Measurements from ENCODE around the gene B4GALNT2.
A peak's percentile ranks its signal among the peaks of the same experiment; 100 is the strongest.
"Not testable (repeated sequence)": the region's sequence is repeated elsewhere in the genome, so short reads cannot be mapped to it uniquely, and the experiment has no call there.

The B4GALNT2 gene

GRCh38 chr17:49170216-49170615 is 37.6 kb downstream of the B4GALNT2 start:
- DNase-seq (ENCODE audit: low spot score) = no peak
- no peak for TF ChIP-seq CTCF (IDR thresholded peaks at IDR 0.05; ENCODE audit: extremely low read depth, insufficient read depth, missing control alignments)
- in situ Hi-C loops (cut with MboI; ENCODE audit: low pct_unique_long_range_greater_than_20kb, low sequenced_read_pairs, unreplicated experiment) = no loop called here

- in situ Hi-C loops (cut with MboI; ENCODE audit: low pct_unique_long_range_greater_than_20kb, low sequenced_read_pairs, unreplicated experiment) = not testable (repeated sequence)
Observed at GRCh38 chr17:49170711-49171110, 38.1 kb downstream of the B4GALNT2 start.

GRCh38 chr17:49175978-49176377 is 43.4 kb downstream of the B4GALNT2 start:
- DNase-seq (ENCODE audit: low spot score); in situ Hi-C loops (cut with MboI; ENCODE audit: low pct_unique_long_range_greater_than_20kb, low sequenced_read_pairs, unreplicated experiment): not testable (repeated sequence)

More at GRCh38 chr17:49170711-49171110, 38.1 kb downstream of the B4GALNT2 start:
- not testable (repeated sequence) for DNase-seq (ENCODE audit: low spot score)

GRCh38 chr17:49180303-49180702 is 47.7 kb downstream of the B4GALNT2 start:
- TF ChIP-seq CTCF (IDR thresholded peaks at IDR 0.05; ENCODE audit: extremely low read depth, insufficient read depth, missing control alignments) = peak; percentile 82
- DNase-seq (ENCODE audit: low spot score) = peak; percentile 58
- in situ Hi-C loops (cut with MboI; ENCODE audit: low pct_unique_long_range_greater_than_20kb, low sequenced_read_pairs, unreplicated experiment) = no loop called here

- DNase-seq (ENCODE audit: low spot score) = no peak
- in situ Hi-C loops (cut with MboI; ENCODE audit: low pct_unique_long_range_greater_than_20kb, low sequenced_read_pairs, unreplicated experiment) = no loop called here
- no peak for TF ChIP-seq CTCF (IDR thresholded peaks at IDR 0.05; ENCODE audit: extremely low read depth, insufficient read depth, missing control alignments)
Observed at GRCh38 chr17:49180998-49181635, 48.5 kb downstream of the B4GALNT2 start.

- DNase-seq (ENCODE audit: low spot score) = no peak
- TF ChIP-seq CTCF (IDR thresholded peaks at IDR 0.05; ENCODE audit: extremely low read depth, insufficient read depth, missing control alignments) = no peak
- in situ Hi-C loops (cut with MboI; ENCODE audit: low pct_unique_long_range_greater_than_20kb, low sequenced_read_pairs, unreplicated experiment) = no loop called here
Observed at GRCh38 chr17:49183341-49183740, 50.8 kb downstream of the B4GALNT2 start.

GRCh38 chr17:49183801-49184200 is 51.2 kb downstream of the B4GALNT2 start:
- TF ChIP-seq CTCF (IDR thresholded peaks at IDR 0.05; ENCODE audit: extremely low read depth, insufficient read depth, missing control alignments) = no peak
- in situ Hi-C loops (cut with MboI; ENCODE audit: low pct_unique_long_range_greater_than_20kb, low sequenced_read_pairs, unreplicated experiment) = no loop called here
- DNase-seq (ENCODE audit: low spot score) = no peak

- in situ Hi-C loops (cut with MboI; ENCODE audit: low pct_unique_long_range_greater_than_20kb, low sequenced_read_pairs, unreplicated experiment); DNase-seq (ENCODE audit: low spot score): not testable (repeated sequence)
Observed at GRCh38 chr17:49184522-49184921, 52.0 kb downstream of the B4GALNT2 start.

- in situ Hi-C loops (cut with MboI; ENCODE audit: low pct_unique_long_range_greater_than_20kb, low sequenced_read_pairs, unreplicated experiment) = loop anchor here (5.0 kb wide), 1 partner anchor 37 kb away; no protein-coding TSS in a partner anchor
- not testable (repeated sequence) for DNase-seq (ENCODE audit: low spot score)
Observed at GRCh38 chr17:49185381-49185780, 52.8 kb downstream of the B4GALNT2 start.
